LNCaP clone FGC (cell line): Measurements from ENCODE around the gene PTPRD.

ENCODE experiments used
- DNase-seq: peaks from one replicate; pipeline ENCODE4 v3.0.0-alpha.2; 2011; ENCODE audit warnings: low read depth
- H3K4me3 ChIP-seq: 2 replicates; pipeline ENCODE4 v1.5.1; 2011; ENCODE audit warnings: mild to moderate bottlenecking, low read depth, low read length, control low read depth
- CTCF ChIP-seq: IDR thresholded peaks from 2 replicates; pipeline ENCODE4 v1.5.1; 2012; ENCODE audit warnings: mild to moderate bottlenecking; ENCODE audit not compliant: control insufficient read depth, insufficient read depth; ENCODE audit errors: extremely low read depth

Gene PTPRD

GRCh38 chr9:8572209-8572608, 2040.6 kb downstream of the PTPRD start:
- DNase-seq: no peak
- no peak for TF ChIP-seq CTCF
- H3K4me3 ChIP-seq: no peak overlapping the region

GRCh38 chr9:8571643-8572042, 2041.2 kb downstream of the PTPRD start:
- no peak overlapping the region for H3K4me3 ChIP-seq
- no peak for DNase-seq
- TF ChIP-seq CTCF: no peak

- no peak for TF ChIP-seq CTCF
- no peak overlapping the region for H3K4me3 ChIP-seq
- no peak for DNase-seq
Measured at GRCh38 chr9:8570776-8571175, 2042.0 kb downstream of the PTPRD start.

- no peak for DNase-seq
- no peak overlapping the region for H3K4me3 ChIP-seq
- TF ChIP-seq CTCF: no peak
Measured at GRCh38 chr9:8569823-8570222, 2043.0 kb downstream of the PTPRD start.

- no peak for TF ChIP-seq CTCF
- H3K4me3 ChIP-seq: no peak overlapping the region
Measured at GRCh38 chr9:8567963-8568579, 2044.7 kb downstream of the PTPRD start.

GRCh38 chr9:8564960-8565359, 2047.8 kb downstream of the PTPRD start:
- H3K4me3 ChIP-seq: no peak overlapping the region
- DNase-seq: no peak

More at GRCh38 chr9:8567963-8568579, 2044.7 kb downstream of the PTPRD start:
- no peak for DNase-seq

More at GRCh38 chr9:8564960-8565359, 2047.8 kb downstream of the PTPRD start:
- TF ChIP-seq CTCF: no peak
